H9 (cell line): ENCODE measurements around the gene SDHB. TPM values are rescaled to one million over a fixed set of nuclear protein-coding genes. Genes with fewer than 3 reads are reported as not detected.

Experiments
- DNase-seq: peaks from one replicate; pipeline ENCODE4 v3.0.0-alpha.2; 2017
- H2AFZ ChIP-seq: one replicate; pipeline ENCODE4 v1.6.1; 2013; ENCODE audit warnings: mild to moderate bottlenecking, low read length, control low read depth, moderate library complexity
- H2AK5ac ChIP-seq: 2 replicates; pipeline ENCODE4 v1.6.1; 2013; ENCODE audit warnings: low read length, control low read depth, mixed read lengths; ENCODE audit not compliant: insufficient read length
- H2BK120ac ChIP-seq: one replicate; pipeline ENCODE4 v1.6.1; 2013; ENCODE audit warnings: low read depth, mild to moderate bottlenecking, low read length, control low read depth, inconsistent platforms; ENCODE audit not compliant: poor library complexity, severe bottlenecking
- H2BK12ac ChIP-seq: 2 replicates; pipeline ENCODE4 v1.6.1; 2013; ENCODE audit warnings: low read length, control low read depth, mixed read lengths, low read depth; ENCODE audit not compliant: insufficient read length
- H2BK15ac ChIP-seq: 2 replicates; pipeline ENCODE4 v1.6.1; 2013; ENCODE audit warnings: low read depth, low read length, control low read depth
- H2BK20ac ChIP-seq: one replicate; pipeline ENCODE4 v1.6.1; 2013; ENCODE audit warnings: low read depth, mild to moderate bottlenecking, low read length, control low read depth, inconsistent platforms; ENCODE audit not compliant: poor library complexity, severe bottlenecking
- H2BK5ac ChIP-seq: 2 replicates; pipeline ENCODE4 v1.6.1; 2013; ENCODE audit warnings: low read length, control low read depth, mixed read lengths; ENCODE audit not compliant: insufficient read length
- H3K14ac ChIP-seq: 2 replicates; pipeline ENCODE4 v1.6.1; 2013; ENCODE audit warnings: low read length, control low read depth; ENCODE audit not compliant: insufficient read depth
- H3K18ac ChIP-seq: 2 replicates; pipeline ENCODE4 v1.6.1; 2013; ENCODE audit warnings: low read depth, mild to moderate bottlenecking, mixed read lengths, low read length, control low read depth; ENCODE audit not compliant: insufficient read length
- H3K23ac ChIP-seq: 2 replicates; pipeline ENCODE4 v1.6.1; 2013; ENCODE audit warnings: low read length, control low read depth, mixed read lengths, low read depth; ENCODE audit not compliant: insufficient read length
- H3K23me2 ChIP-seq: 2 replicates; pipeline ENCODE4 v1.6.1; 2013; ENCODE audit warnings: low read depth, mild to moderate bottlenecking, mixed read lengths, low read length, control low read depth; ENCODE audit not compliant: insufficient read length, poor library complexity, severe bottlenecking
- H3K27ac ChIP-seq: 2 replicates; pipeline ENCODE4 v1.5.1; 2013; ENCODE audit warnings: low read length, control low read depth, mixed read lengths, low read depth; ENCODE audit not compliant: insufficient read length
- H3K27me3 ChIP-seq: 2 replicates; pipeline ENCODE4 v1.6.1; 2013; ENCODE audit warnings: low read length, control low read depth, inconsistent platforms; ENCODE audit not compliant: insufficient read depth
- H3K4ac ChIP-seq: 2 replicates; pipeline ENCODE4 v1.6.1; 2013; ENCODE audit warnings: low read depth, mild to moderate bottlenecking, control low read depth, inconsistent platforms, low read length, moderate library complexity
- H3K4me1 ChIP-seq: 2 replicates; pipeline ENCODE4 v1.6.1; 2013; ENCODE audit warnings: low read length, control low read depth, inconsistent platforms; ENCODE audit not compliant: insufficient read depth
- H3K4me2 ChIP-seq: 2 replicates; pipeline ENCODE4 v1.6.1; 2013; ENCODE audit warnings: low read length, control low read depth, mixed read lengths; ENCODE audit not compliant: insufficient read length, insufficient read depth
- H3K56ac ChIP-seq: 2 replicates; pipeline ENCODE4 v1.6.1; 2013; ENCODE audit warnings: low read depth, mild to moderate bottlenecking, mixed read lengths, low read length, control low read depth; ENCODE audit not compliant: insufficient read length
- H3K79me1 ChIP-seq: 2 replicates; pipeline ENCODE4 v1.6.1; 2013; ENCODE audit warnings: low read depth, mild to moderate bottlenecking, moderate library complexity, low read length, control low read depth, inconsistent platforms; ENCODE audit not compliant: insufficient read depth, poor library complexity, severe bottlenecking
- H3K79me2 ChIP-seq: 2 replicates; pipeline ENCODE4 v1.6.1; 2013; ENCODE audit warnings: low read length, control low read depth, inconsistent platforms; ENCODE audit not compliant: insufficient read depth
- H3K9ac ChIP-seq: 2 replicates; pipeline ENCODE4 v1.6.1; 2013; ENCODE audit warnings: low read length, control low read depth, mixed read lengths; ENCODE audit not compliant: insufficient read length; ENCODE audit errors: extremely low read depth
- H3K9me3 ChIP-seq: one replicate; pipeline ENCODE4 v1.6.1; 2013; ENCODE audit warnings: low read depth, low read length, inconsistent platforms; ENCODE audit not compliant: control insufficient read depth
- H3T11ph ChIP-seq: one replicate; pipeline ENCODE4 v1.6.1; 2013; ENCODE audit warnings: mild to moderate bottlenecking, low read length, control low read depth, inconsistent platforms
- H4K20me1 ChIP-seq: one replicate; pipeline ENCODE4 v1.6.1; 2013; ENCODE audit not compliant: control insufficient read depth, insufficient read length, insufficient read depth
- H4K5ac ChIP-seq: 2 replicates; pipeline ENCODE4 v1.6.1; 2013; ENCODE audit warnings: low read depth, mild to moderate bottlenecking, mixed read lengths, low read length, control low read depth; ENCODE audit not compliant: insufficient read length
- H4K8ac ChIP-seq: replicated peaks from 2 replicates; pipeline ENCODE4 v1.6.1; 2013; ENCODE audit warnings: low read length, control low read depth, mixed read lengths, low read depth; ENCODE audit not compliant: insufficient read length
- H4K91ac ChIP-seq: 2 replicates; pipeline ENCODE4 v1.6.1; 2013; ENCODE audit warnings: low read depth, mild to moderate bottlenecking, moderate library complexity, mixed read lengths, low read length, control low read depth; ENCODE audit not compliant: insufficient read length
- H3K27ac Mint-ChIP-seq, 3 experiments: 2 replicates in 2 of 3; 3 replicates in 1 of 3; pipeline ENCODE4 v1.8.0; 2020 to 2021; ENCODE audit warnings: mixed read lengths in 3 of 3, mild to moderate bottlenecking in 1 of 3, moderate library complexity in 1 of 3
- H3K27me3 Mint-ChIP-seq: 2 replicates; pipeline ENCODE4 v1.8.0; 2021; ENCODE audit warnings: low read depth, mild to moderate bottlenecking, moderate library complexity, mixed read lengths
- H3K36me3 Mint-ChIP-seq, 3 experiments: 2 replicates in 2 of 3; 3 replicates in 1 of 3; pipeline ENCODE4 v1.8.0; 2020 to 2021; ENCODE audit warnings: low read depth in 3 of 3, mixed read lengths in 3 of 3; ENCODE audit not compliant: insufficient read depth in 1 of 3
- H3K4me1 Mint-ChIP-seq, 2 experiments: 2 replicates each; pipeline ENCODE4 v1.8.0; 2020; ENCODE audit warnings: mixed read lengths in 2 of 2
- H3K4me3 Mint-ChIP-seq, 2 experiments: 2 replicates in 1 of 2; 3 replicates in 1 of 2; pipeline ENCODE4 v1.8.0; 2020 to 2021; ENCODE audit warnings: mild to moderate bottlenecking in 2 of 2, mixed read lengths in 2 of 2, moderate library complexity in 1 of 2
- H3K9me3 Mint-ChIP-seq, 2 experiments: 2 replicates in 1 of 2; 3 replicates in 1 of 2; pipeline ENCODE4 v1.8.0; 2020; ENCODE audit warnings: mild to moderate bottlenecking in 2 of 2, mixed read lengths in 2 of 2, moderate library complexity in 1 of 2
- CTCF ChIP-seq: fragments of 200-600 bp; sonication (generic); conservative IDR thresholded peaks from 3 replicates; pipeline ENCODE4 v1.8.0; 2021; ENCODE audit warnings: antibody characterized with exemption, mild to moderate bottlenecking
- WGBS: extraction: QIAGEN DNeasy Blood & Tissue Kit; methylation state at CpG from one replicate; pipeline ENCODE4 v1.1.7; 2013; ENCODE audit warnings: missing lambda C conversion rate, low lambda C conversion rate, mixed read lengths; ENCODE audit not compliant: insufficient read length; ENCODE audit errors: extremely low coverage; 5-methylcytosine and 5-hydroxymethylcytosine counted together
- total RNA-seq: library from RNA; stranded (reverse); gene quantifications from 2 replicates; pipeline ENCODE4 v1.2.1, GENCODE V29; 2021

SDHB gene
- total RNA-seq, 1 experiment from 2014 or later: 77.5 TPM

GRCh38 chr1:17008208-17008855 lies 45.5 kb downstream of the SDHB start:
- Histone ChIP-seq H3K18ac (no peak overlapping the region), H4K8ac (no peak overlapping the region), H3K79me1 (no peaks in the 10 kb centered on the region), H4K91ac (no peak overlapping the region), H3K4ac (no peak overlapping the region), H3K4me1 (peaks cover 11% of the 10 kb centered on the region), H3K79me2 (no peaks in the 10 kb centered on the region), H2BK20ac (no peak overlapping the region), H3K27ac (no peak overlapping the region), H4K20me1 (no peaks in the 10 kb centered on the region), H2AK5ac (no peak overlapping the region), H4K5ac (no peak overlapping the region), H2AFZ (no peak overlapping the region), H3T11ph (no peak overlapping the region), H2BK12ac (no peak overlapping the region), H3K4me2 (no peak overlapping the region), H2BK5ac (no peak overlapping the region), H2BK120ac (no peak overlapping the region), H3K9me3 (no peaks in the 10 kb centered on the region), H3K23ac (no peak overlapping the region), H3K27me3 (no peaks in the 10 kb centered on the region), H3K23me2 (peaks cover 4% of the 10 kb centered on the region), H3K56ac (no peak overlapping the region), H3K14ac (no peak overlapping the region), H3K9ac (no peak overlapping the region), H2BK15ac (no peak overlapping the region)
- H3K4me1 Mint-ChIP-seq: peaks cover 31 to 52% of the 10 kb centered on the region in 2 experiments
- TF ChIP-seq CTCF: no peak
- H3K9me3 Mint-ChIP-seq: no peaks in the 10 kb centered on the region; a peak in 1 of 5 replicates
- WGBS: no CpG with 5 or more reads among the region's 15 CpGs
- H3K27ac Mint-ChIP-seq: no peak overlapping the region
- DNase-seq: no peak
- H3K27me3 Mint-ChIP-seq: no peaks in the 10 kb centered on the region
- no peak overlapping the region for H3K4me3 Mint-ChIP-seq
- H3K36me3 Mint-ChIP-seq: peaks cover 2 to 23% (median 13%) of the 10 kb centered on the region in 3 experiments
